Epithelial cell of proximal tubule (primary cell): ENCODE measurements around the gene ROR1. TPM values are rescaled to one million over a fixed set of nuclear protein-coding genes. Genes with fewer than 3 reads are reported as not detected.

Experiments used
- DNase-seq: peaks from one replicate; pipeline ENCODE4 v3.0.0-alpha.2; 2011; ENCODE audit warnings: low read depth
- H3K4me3 ChIP-seq: 2 replicates; pipeline ENCODE4 v1.5.1; 2011; ENCODE audit warnings: low read depth, mild to moderate bottlenecking, low read length
- CTCF ChIP-seq: conservative IDR thresholded peaks from 2 replicates; pipeline ENCODE4 v1.5.1; 2012; ENCODE audit warnings: low read depth, mild to moderate bottlenecking, low read length
- total RNA-seq: library from RNA; depleted of rRNA; stranded (reverse); fragments of >200 nt; gene quantifications from 2 replicates; pipeline ENCODE4 v1.2.3, GENCODE V29; 2015

Gene ROR1
- total RNA-seq, 1 donor from 2014 or later, result 5.9 TPM

DNA sequence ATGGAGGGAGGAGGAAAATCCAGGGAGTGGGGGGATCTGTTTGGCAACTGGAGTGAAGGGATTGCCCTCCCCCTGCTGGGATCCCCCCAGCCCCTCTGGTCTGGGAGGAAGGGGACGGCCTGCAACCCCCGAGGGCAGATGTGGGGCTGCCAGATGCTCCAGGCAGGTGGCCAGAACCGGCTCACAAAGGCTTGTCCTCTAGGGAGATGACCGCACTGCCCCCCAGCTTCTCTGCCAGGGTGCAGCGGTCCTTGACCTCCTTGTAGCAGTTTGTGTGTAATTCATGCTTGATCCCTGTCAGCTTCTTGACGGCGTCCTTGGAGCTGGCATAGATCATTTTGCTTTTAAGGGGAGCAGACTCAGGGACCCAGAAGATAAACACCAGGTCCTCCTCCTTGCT lies 69.2 kb downstream of the ROR1 start:
- TF ChIP-seq CTCF, result no peak
- H3K4me3 ChIP-seq, result no peak overlapping the region
- DNase-seq, result no peak

DNA sequence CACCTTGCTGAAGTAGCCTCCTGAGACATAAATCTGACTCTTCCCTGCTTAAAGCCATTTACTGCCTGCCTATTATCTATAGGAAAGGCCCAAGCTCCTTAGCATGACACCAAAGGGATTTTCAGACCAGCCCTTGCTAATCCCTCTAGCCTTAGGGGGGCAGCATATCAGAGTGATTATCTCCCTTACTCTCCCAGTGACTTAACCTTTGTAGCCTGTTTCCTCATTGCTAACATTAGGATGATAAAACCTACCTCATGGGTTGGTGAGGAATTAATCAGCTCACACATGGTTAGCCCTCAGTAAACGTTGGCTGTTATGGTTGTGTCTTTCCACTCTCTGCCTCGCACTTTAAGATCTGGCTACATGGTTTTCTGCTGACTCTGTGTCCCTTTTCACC lies 70.1 kb downstream of the ROR1 start:
- TF ChIP-seq CTCF, result no peak
- DNase-seq, result no peak

GRCh38 chr1:63845346-63845745 lies 71.5 kb downstream of the ROR1 start:
- no peak for DNase-seq
- TF ChIP-seq CTCF, result no peak
- no peak overlapping the region for H3K4me3 ChIP-seq

More for the DNA sequence above, 70.1 kb downstream of the ROR1 start:
- H3K4me3 ChIP-seq, result no peak overlapping the region

GRCh38 chr1:63847308-63847910 lies 73.6 kb downstream of the ROR1 start:
- H3K4me3 ChIP-seq, result no peak overlapping the region
- TF ChIP-seq CTCF, result no peak
- no peak for DNase-seq

DNA sequence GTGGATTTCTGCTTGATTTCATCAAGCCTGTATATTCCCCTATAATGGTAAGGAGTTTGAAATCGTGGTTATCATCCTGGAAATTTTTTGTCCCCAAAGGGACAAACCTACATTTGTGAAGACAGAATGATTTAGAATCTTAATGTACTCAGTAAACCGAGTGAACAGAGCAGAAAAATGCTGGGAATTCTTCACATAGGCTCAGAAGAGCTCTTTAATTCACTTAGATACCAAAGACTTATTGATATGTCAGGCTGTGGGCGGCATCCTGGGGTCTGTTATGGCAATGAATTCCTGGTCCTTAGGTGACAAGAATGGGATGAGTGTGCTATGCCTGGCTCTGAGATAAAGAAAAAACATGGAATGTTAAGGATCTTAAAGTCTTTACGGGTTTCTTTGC lies 74.9 kb downstream of the ROR1 start:
- no peak overlapping the region for H3K4me3 ChIP-seq
- TF ChIP-seq CTCF, result no peak
- no peak for DNase-seq

- H3K4me3 ChIP-seq, result no peak overlapping the region
- DNase-seq, result no peak
- no peak for TF ChIP-seq CTCF
Observed at GRCh38 chr1:63849149-63849548, 75.3 kb downstream of the ROR1 start.

DNA sequence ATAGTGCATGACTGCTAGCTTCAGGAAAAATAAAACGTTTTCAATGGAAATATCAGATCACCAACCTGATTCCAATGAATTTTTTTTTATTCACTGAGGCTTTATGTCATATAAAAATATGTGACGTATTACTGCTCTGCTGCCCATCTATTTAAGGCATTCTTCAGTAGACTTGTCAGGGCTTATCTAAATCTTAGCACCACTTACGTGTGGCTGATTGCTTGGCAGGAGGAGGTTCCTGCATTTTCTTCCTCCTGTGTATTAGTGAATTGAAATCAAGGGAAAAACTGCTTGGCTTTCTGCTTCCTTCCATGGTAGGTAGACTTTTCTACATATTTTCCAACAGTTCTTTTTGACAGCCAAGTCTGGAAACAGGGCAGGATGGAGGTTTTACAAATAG lies 80.3 kb downstream of the ROR1 start:
- no peak for TF ChIP-seq CTCF
- H3K4me3 ChIP-seq, result no peak overlapping the region
- no peak for DNase-seq
